A549 (cell line): ENCODE results near the gene TACR3. TPM values are rescaled to one million over a fixed set of nuclear protein-coding genes. Genes with fewer than 3 reads are reported as not detected.
"Not testable (repeated sequence)": the region's sequence is repeated elsewhere in the genome, so short reads cannot be mapped to it uniquely, and the experiment has no call there.

ENCODE experiments used
- ATAC-seq, 2 experiments: fragments of 200-7000 bp in 1 of 2; fragments of >200 bp in 1 of 2; cut with Nextera tagmentation in 1 of 2; cut with Tn5 transposase in 1 of 2; 3 replicates each; pipeline versions ENCODE4 v1.8.0 to v1.9.1; 2018 to 2020; ENCODE audit warnings: mild to moderate bottlenecking in 1 of 2, moderate library complexity in 1 of 2
- CTCF ChIA-PET: fragments of 300-600 bp; sonication (Branson Sonifier 250); formaldehyde crosslinking; extraction: SDS; loops from one replicate; lab custom pipeline; 2021; ENCODE audit warnings: antibody characterized with exemption, inconsistent platforms; lab: Yijun Ruan, JAX
- POLR2A ChIA-PET: fragments of 350-600 bp; formaldehyde crosslinking; extraction: SDS; loops from one replicate; lab custom pipeline; 2021; ENCODE audit warnings: antibody characterized with exemption, inconsistent platforms; lab: Yijun Ruan, JAX
- DNase-seq, 2 experiments: peaks; one replicate each; pipeline versions ENCODE4 v3.0.0 to v3.0.0-alpha.2; 2011 to 2016; ENCODE audit warnings: low read depth in 1 of 2, low spot score in 1 of 2
- FAIRE-seq: peaks from 2 replicates; lab custom pipeline; 2011; peaks lifted over from hg19 to GRCh38; lab: Jason Lieb, UNC
- H3K27ac ChIP-seq, 2 experiments: fragments of >200 bp; sonication (Bioruptor Twin); formaldehyde crosslinking; 3 replicates each; pipeline ENCODE4 v1.5.1; 2016 to 2017
- H3K4me1 ChIP-seq: fragments of >200 bp; sonication (Bioruptor Twin); formaldehyde crosslinking; 3 replicates; pipeline ENCODE4 v1.6.1; 2016
- H3K4me2 ChIP-seq: fragments of >200 bp; sonication (Bioruptor Twin); formaldehyde crosslinking; 3 replicates; pipeline ENCODE4 v1.6.1; 2016
- H3K4me3 ChIP-seq: fragments of >200 bp; sonication (Bioruptor Twin); formaldehyde crosslinking; 3 replicates; pipeline ENCODE4 v1.5.1; 2016
- H3K9me3 ChIP-seq: fragments of >200 bp; sonication (Bioruptor Twin); formaldehyde crosslinking; 3 replicates; pipeline ENCODE4 v1.6.1; 2016
- BHLHE40 ChIP-seq: IDR thresholded peaks from 2 replicates; pipeline ENCODE4 v1.6.1; 2012; ENCODE audit warnings: low read depth, low read length, inconsistent platforms
- CEBPB ChIP-seq, 2 experiments: fragments of >200 bp in 1 of 2; sonication (Bioruptor Twin) in 1 of 2; formaldehyde crosslinking in 1 of 2; IDR thresholded peaks; 2 replicates each; pipeline ENCODE4 v1.6.1; 2012 to 2016
- CHD2 ChIP-seq: fragments of 150-350 bp; IDR thresholded peaks from 2 replicates; pipeline ENCODE4 v1.6.1; 2014; ENCODE audit warnings: low read length; ENCODE audit not compliant: partially characterized antibody
- E2F6 ChIP-seq: IDR thresholded peaks from 2 replicates; pipeline ENCODE4 v1.6.1; 2012; ENCODE audit warnings: low read depth, borderline replicate concordance
- ELK1 ChIP-seq: fragments of 150-350 bp; IDR thresholded peaks from 2 replicates; pipeline ENCODE4 v1.6.1; 2014; ENCODE audit warnings: low read depth, mild to moderate bottlenecking, low read length
- EP300 ChIP-seq, 2 experiments: fragments of >200 bp; sonication (Bioruptor Twin); formaldehyde crosslinking; IDR thresholded peaks; 2 replicates in 1 of 2; 3 replicates in 1 of 2; pipeline ENCODE4 v1.6.1; 2016 to 2017
- FOSB ChIP-seq: fragments of 250-450 bp; sonication (Bioruptor Pico); IDR thresholded peaks from 2 replicates; pipeline ENCODE4 v1.5.0; 2020; ENCODE audit warnings: mild to moderate bottlenecking, moderate library complexity
- HDAC2 ChIP-seq: fragments of 200-600 bp; sonication (generic); IDR thresholded peaks from 2 replicates; pipeline ENCODE4 v1.6.1; 2016
- HMGXB4 ChIP-seq: fragments of 250-450 bp; sonication (Bioruptor Pico); IDR thresholded peaks from 2 replicates; pipeline ENCODE4 v1.5.0; 2021; ENCODE audit warnings: mild to moderate bottlenecking, moderate library complexity, borderline replicate concordance
- HOXB13 ChIP-seq: fragments of 250-450 bp; sonication (Bioruptor Pico); IDR thresholded peaks from 2 replicates; pipeline ENCODE4 v1.5.0; 2020; ENCODE audit warnings: low read depth, mild to moderate bottlenecking, moderate library complexity
- HOXB5 ChIP-seq: fragments of 250-450 bp; sonication (Bioruptor Pico); IDR thresholded peaks from 2 replicates; pipeline ENCODE4 v1.5.0; 2020; ENCODE audit warnings: mild to moderate bottlenecking, moderate library complexity
- JUNB ChIP-seq: fragments of >200 bp; sonication (Bioruptor Twin); formaldehyde crosslinking; IDR thresholded peaks from 2 replicates; pipeline ENCODE4 v1.6.1; 2016
- KDM1A ChIP-seq: fragments of 200-600 bp; sonication (generic); IDR thresholded peaks from 2 replicates; pipeline ENCODE4 v1.6.1; 2016; ENCODE audit warnings: low read depth, mild to moderate bottlenecking
- MYC ChIP-seq: IDR thresholded peaks from 2 replicates; pipeline ENCODE4 v1.6.1; 2012; ENCODE audit warnings: mild to moderate bottlenecking, inconsistent platforms, low read length, improper control_type of control experiment, borderline replicate concordance
- PBX3 ChIP-seq: IDR thresholded peaks from 2 replicates; pipeline ENCODE4 v1.6.1; 2012
- PHF8 ChIP-seq: fragments of 200-600 bp; sonication (generic); IDR thresholded peaks from 2 replicates; pipeline ENCODE4 v1.6.1; 2016; ENCODE audit warnings: low read depth, mild to moderate bottlenecking, antibody characterized with exemption, moderate library complexity, borderline replicate concordance
- SREBF2 ChIP-seq: fragments of 450-650 bp; IDR thresholded peaks from 2 replicates; pipeline ENCODE4 v1.6.1; 2014; ENCODE audit warnings: mild to moderate bottlenecking, moderate library complexity
- TFCP2L1 ChIP-seq: fragments of 250-450 bp; sonication (Bioruptor Pico); IDR thresholded peaks from 2 replicates; pipeline ENCODE4 v1.5.0; 2021; ENCODE audit warnings: mild to moderate bottlenecking
- ZC3H11A ChIP-seq: fragments of 450-650 bp; IDR thresholded peaks from 2 replicates; pipeline ENCODE4 v1.6.1; 2014; ENCODE audit warnings: antibody characterized with exemption, mild to moderate bottlenecking
- ZSCAN20 ChIP-seq: fragments of 250-450 bp; sonication (Bioruptor Pico); IDR thresholded peaks from 2 replicates; pipeline ENCODE4 v1.8.0; 2022; ENCODE audit warnings: mild to moderate bottlenecking, moderate library complexity
- WGBS: methylation state at CpG from one replicate; pipeline ENCODE4 v1.1.6; 2017; ENCODE audit errors: missing lambda C conversion rate; 5-methylcytosine and 5-hydroxymethylcytosine counted together
- polyA plus RNA-seq, 4 experiments: library from polyadenylated mRNA; depleted of rRNA in 3 of 4; stranded (reverse); fragments of >200 nt; fragmentation: RNase III in 1 of 4; extraction: RNeasy Plus Mini Kit Qiagen cat#74134 plus additional on column Dnase treatment in 1 of 4; gene quantifications; 2 replicates in 3 of 4; 3 replicates in 1 of 4; pipeline ENCODE4 v1.2.3, GENCODE V29; 2011 to 2017
- TF ChIP-seq, protein P1 (sequence below): fragments of >200 bp; sonication (Bioruptor Twin); formaldehyde crosslinking; IDR thresholded peaks from 3 replicates; pipeline ENCODE4 v1.5.1; 2016

The TACR3 gene
- polyA plus RNA-seq, 2 of the 4 experiments (the other 2 are of a cell fraction) = not detected

GRCh38 chr4:103753868-103754653 is 34.3 kb upstream of the TACR3 start:
- Histone ChIP-seq H3K9me3 (no peaks in the 10 kb centered on the region), H3K27ac (no peak overlapping the region; a peak in 1 of 6 replicates), H3K4me1 (no peaks in the 10 kb centered on the region), H3K4me2 (no peak overlapping the region), H3K4me3 (no peak overlapping the region)
- TF ChIP-seq HMGXB4 (no peak), FOSB (CRISPR knock-in tag) (no peak), PHF8 (no peak), CHD2 (no peak), CEBPB (IDR thresholded peaks at IDR 0.05) (no peak), HOXB13 (CRISPR knock-in tag) (no peak), ZSCAN20 (no peak), JUNB (no peak)
- ChIA-PET CTCF (no interaction called here), POLR2A (no interaction called here)
- DNase-seq (no peak), ATAC-seq (no peak), FAIRE-seq (no peak)
- WGBS = 56% methylated on average over 5 of the region's 7 CpGs

DNA sequence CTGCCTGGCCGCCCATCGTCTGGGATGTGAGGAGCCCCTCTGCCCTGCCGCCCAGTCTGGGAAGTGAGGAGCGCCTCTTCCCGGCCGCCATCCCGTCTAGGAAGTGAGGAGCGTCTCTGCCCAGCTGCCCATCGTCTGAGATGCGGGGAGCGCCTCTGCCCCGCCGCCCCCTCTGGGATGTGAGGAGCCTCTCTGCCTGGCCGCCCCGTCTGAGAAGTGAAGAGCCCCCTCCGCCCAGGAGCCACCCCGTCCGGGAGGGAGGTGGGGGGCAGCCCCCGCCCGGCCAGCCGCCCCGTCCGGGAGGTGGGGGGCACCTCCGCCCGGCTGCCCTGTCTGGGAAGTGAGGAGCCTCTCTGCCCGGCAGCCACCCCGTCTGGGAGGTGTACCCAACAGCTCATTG is 3.4 kb upstream of the TACR3 start:
- no CpG with 5 or more reads among the region's 27 CpGs for WGBS
- H3K4me1 ChIP-seq, CTCF ChIA-PET, DNase-seq, H3K4me2 ChIP-seq, POLR2A ChIA-PET, H3K27ac ChIP-seq, ATAC-seq, H3K4me3 ChIP-seq, FAIRE-seq, H3K9me3 ChIP-seq: not testable (repeated sequence)

DNA sequence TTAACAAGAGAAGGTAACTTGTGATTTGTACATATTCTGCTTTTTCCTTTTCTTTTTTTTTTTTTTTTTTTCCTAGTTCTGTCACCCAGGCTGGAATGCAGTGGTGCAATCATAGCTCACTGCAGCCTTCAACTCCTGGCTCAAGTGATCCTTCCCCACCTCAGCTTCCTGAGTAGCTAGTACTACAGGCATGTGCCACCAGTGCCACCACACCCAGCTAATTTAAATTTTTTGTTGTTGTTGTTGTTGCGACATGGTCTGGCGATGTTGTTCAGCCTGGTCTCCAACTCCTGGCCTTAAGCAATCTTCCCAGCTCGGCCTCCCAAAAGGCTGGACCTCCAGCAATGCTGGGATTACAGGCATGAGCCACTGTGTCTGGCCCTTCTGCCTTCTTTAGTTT is 1.5 kb upstream of the TACR3 start:
- H3K4me3 ChIP-seq = no peak overlapping the region
- DNase-seq = no peak
- POLR2A ChIA-PET = no interaction called here
- TF ChIP-seq BHLHE40 (no peak), HOXB5 (CRISPR knock-in tag) (no peak), SREBF2 (no peak), ELK1 (no peak), EP300 (IDR thresholded peaks at IDR 0.05) (no peak), PBX3 (no peak), KDM1A (no peak), MYC (no peak), TFCP2L1 (CRISPR knock-in tag) (no peak), HDAC2 (no peak), E2F6 (no peak), ZC3H11A (no peak)
- TF ChIP-seq, protein P1, sequence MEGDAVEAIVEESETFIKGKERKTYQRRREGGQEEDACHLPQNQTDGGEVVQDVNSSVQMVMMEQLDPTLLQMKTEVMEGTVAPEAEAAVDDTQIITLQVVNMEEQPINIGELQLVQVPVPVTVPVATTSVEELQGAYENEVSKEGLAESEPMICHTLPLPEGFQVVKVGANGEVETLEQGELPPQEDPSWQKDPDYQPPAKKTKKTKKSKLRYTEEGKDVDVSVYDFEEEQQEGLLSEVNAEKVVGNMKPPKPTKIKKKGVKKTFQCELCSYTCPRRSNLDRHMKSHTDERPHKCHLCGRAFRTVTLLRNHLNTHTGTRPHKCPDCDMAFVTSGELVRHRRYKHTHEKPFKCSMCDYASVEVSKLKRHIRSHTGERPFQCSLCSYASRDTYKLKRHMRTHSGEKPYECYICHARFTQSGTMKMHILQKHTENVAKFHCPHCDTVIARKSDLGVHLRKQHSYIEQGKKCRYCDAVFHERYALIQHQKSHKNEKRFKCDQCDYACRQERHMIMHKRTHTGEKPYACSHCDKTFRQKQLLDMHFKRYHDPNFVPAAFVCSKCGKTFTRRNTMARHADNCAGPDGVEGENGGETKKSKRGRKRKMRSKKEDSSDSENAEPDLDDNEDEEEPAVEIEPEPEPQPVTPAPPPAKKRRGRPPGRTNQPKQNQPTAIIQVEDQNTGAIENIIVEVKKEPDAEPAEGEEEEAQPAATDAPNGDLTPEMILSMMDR = no peak
- TF ChIP-seq, all 56 proteins: peak for 0
- no peak overlapping the region for H3K4me2 ChIP-seq
- no peaks in the 10 kb centered on the region for H3K4me1 ChIP-seq
- H3K27ac ChIP-seq = no peak overlapping the region
- CTCF ChIA-PET = no interaction called here
- no peak for ATAC-seq
- H3K9me3 ChIP-seq = no peaks in the 10 kb centered on the region
- no peak for FAIRE-seq
- 67% methylated on average over 3 of the region's 3 CpGs for WGBS
